Activated CD8-positive, alpha-beta T cell treated with anti-CD3 and anti-CD28 coated beads for 36 hours (primary cell): Measurements from ENCODE around the gene SPINK14. TPM values are rescaled to one million over a fixed set of nuclear protein-coding genes. Genes with fewer than 3 reads are reported as not detected.

Source experiments
- ATAC-seq: fragments of 200-7000 bp; cut with Tn5 transposase; one replicate; pipeline ENCODE4 v1.10.0; 2021; ENCODE audit warnings: mild to moderate bottlenecking, moderate library complexity
- CTCF ChIA-PET: fragments of 350-600 bp; sonication (Branson Sonifier 250); formaldehyde crosslinking; loops from one replicate; lab custom pipeline; 2021; ENCODE audit warnings: antibody characterized with exemption; lab: Charles Lee
- POLR2A ChIA-PET: fragments of 350-600 bp; sonication (Branson Sonifier 250); formaldehyde crosslinking; loops from one replicate; lab custom pipeline; 2021; ENCODE audit warnings: antibody characterized with exemption; lab: Charles Lee
- DNase-seq: peaks from one replicate; pipeline ENCODE4 v3.0.0-alpha.2; 2020
- H3K27ac Mint-ChIP-seq: one replicate; pipeline ENCODE4 v1.8.0; 2021; ENCODE audit warnings: mild to moderate bottlenecking, mixed read lengths
- H3K27me3 Mint-ChIP-seq: one replicate; pipeline ENCODE4 v1.8.0; 2021; ENCODE audit warnings: mixed read lengths
- H3K36me3 Mint-ChIP-seq: one replicate; pipeline ENCODE4 v1.8.0; 2021; ENCODE audit warnings: low read depth, mixed read lengths
- H3K4me1 Mint-ChIP-seq: one replicate; pipeline ENCODE4 v1.8.0; 2021; ENCODE audit warnings: low read depth, mixed read lengths
- H3K4me3 Mint-ChIP-seq: one replicate; pipeline ENCODE4 v1.8.0; 2021; ENCODE audit warnings: mild to moderate bottlenecking, moderate library complexity, mixed read lengths
- H3K9me3 Mint-ChIP-seq: one replicate; pipeline ENCODE4 v1.8.0; 2021; ENCODE audit warnings: mixed read lengths
- intact Hi-C: fragments of 100-400 bp; cut with micrococcal nuclease; formaldehyde crosslinking; loops from one replicate; pipeline ENCODE4 v1.10.0; 2022
- total RNA-seq, 2 experiments: library from RNA; stranded (reverse); gene quantifications; one replicate each; pipeline ENCODE4 v1.2.3, GENCODE V29; 2021
- TF ChIP-seq, protein P1 (sequence below): fragments of 200-600 bp; IDR thresholded peaks from one replicate; pipeline ENCODE4 v1.8.0; 2022; ENCODE audit warnings: antibody characterized with exemption, mild to moderate bottlenecking

The SPINK14 gene
- total RNA-seq, 2 experiments from 2014 or later: not detected

DNA sequence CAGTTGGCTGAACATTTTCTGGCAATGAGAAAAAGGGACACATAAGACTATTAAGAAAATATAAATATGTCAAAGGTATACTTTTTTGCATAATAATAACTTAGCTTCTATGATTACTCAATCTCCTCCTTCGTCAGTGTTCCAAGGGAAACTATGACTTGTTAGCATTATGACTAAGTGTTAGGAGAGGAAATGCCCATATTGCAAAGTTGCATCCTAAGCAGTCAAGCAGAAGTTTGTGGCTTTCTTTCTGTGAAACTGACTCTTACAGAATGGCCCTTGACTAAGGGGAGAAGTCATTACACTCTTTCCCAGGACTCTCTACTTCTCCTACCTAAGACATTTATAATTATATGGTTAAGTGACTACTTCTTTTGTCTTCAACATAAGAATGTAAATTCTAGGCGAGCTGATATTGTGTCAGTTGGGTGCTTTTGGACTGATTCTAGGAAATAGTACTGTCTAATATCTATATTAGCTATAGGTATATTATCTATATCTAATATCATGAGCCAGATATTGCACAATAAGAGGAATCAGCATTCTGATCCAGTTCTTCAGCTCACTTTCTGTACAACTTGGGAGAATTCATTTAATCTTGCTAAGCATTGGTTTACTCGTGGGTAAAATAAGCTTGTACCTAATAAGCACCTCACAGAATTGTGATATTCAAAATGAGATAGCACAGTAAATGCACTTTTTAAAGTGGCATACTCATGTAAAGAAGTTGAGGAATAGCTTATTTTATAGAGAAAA lies 18.1 kb downstream of the SPINK14 start:
- POLR2A ChIA-PET: no interaction called here
- Mint-ChIP-seq H3K27me3 (peaks cover 21% of the 10 kb centered on the region), H3K9me3 (no peaks in the 10 kb centered on the region), H3K4me3 (no peak overlapping the region), H3K4me1 (peaks cover 9% of the 10 kb centered on the region), H3K36me3 (no peaks in the 10 kb centered on the region), H3K27ac (no peak overlapping the region)
- ATAC-seq: peak; percentile 97
- intact Hi-C loops: no loop called here
- DNase-seq: peak; percentile 2
- TF ChIP-seq, protein P1, sequence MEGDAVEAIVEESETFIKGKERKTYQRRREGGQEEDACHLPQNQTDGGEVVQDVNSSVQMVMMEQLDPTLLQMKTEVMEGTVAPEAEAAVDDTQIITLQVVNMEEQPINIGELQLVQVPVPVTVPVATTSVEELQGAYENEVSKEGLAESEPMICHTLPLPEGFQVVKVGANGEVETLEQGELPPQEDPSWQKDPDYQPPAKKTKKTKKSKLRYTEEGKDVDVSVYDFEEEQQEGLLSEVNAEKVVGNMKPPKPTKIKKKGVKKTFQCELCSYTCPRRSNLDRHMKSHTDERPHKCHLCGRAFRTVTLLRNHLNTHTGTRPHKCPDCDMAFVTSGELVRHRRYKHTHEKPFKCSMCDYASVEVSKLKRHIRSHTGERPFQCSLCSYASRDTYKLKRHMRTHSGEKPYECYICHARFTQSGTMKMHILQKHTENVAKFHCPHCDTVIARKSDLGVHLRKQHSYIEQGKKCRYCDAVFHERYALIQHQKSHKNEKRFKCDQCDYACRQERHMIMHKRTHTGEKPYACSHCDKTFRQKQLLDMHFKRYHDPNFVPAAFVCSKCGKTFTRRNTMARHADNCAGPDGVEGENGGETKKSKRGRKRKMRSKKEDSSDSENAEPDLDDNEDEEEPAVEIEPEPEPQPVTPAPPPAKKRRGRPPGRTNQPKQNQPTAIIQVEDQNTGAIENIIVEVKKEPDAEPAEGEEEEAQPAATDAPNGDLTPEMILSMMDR: no peak
- CTCF ChIA-PET: interaction anchor here (1.3 kb wide), 1 partner anchor 544 kb away, joined by 10 read pairs; no protein-coding TSS in a partner anchor

DNA sequence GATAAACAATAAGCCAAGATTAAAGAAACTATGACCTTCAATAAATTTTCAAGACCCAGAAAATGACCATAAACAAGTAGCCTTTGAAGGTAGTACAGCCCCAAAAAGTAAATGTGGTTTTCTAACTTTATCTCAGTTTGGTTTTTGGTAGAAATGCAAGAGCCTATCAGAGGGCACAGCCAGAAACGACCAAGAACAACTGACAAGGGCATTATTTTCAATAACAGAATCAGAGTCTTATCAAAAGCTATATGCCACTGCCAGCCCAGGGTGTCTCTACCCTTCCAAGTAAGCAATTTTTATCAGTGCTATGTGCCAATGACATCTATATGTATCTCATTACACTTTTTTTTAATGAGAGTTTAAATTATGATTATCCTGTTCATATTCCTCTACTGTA lies 22.7 kb downstream of the SPINK14 start:
- no peak overlapping the region for H3K27ac Mint-ChIP-seq
- no peak overlapping the region for H3K4me3 Mint-ChIP-seq
- peaks cover 15% of the 10 kb centered on the region for H3K27me3 Mint-ChIP-seq
- H3K36me3 Mint-ChIP-seq: no peaks in the 10 kb centered on the region
- DNase-seq (no peak), ATAC-seq (no peak)
- CTCF ChIA-PET: interaction anchor here (1.5 kb wide), 1 partner anchor 184 kb away, joined by 3 read pairs; no protein-coding TSS in a partner anchor
- no peaks in the 10 kb centered on the region for H3K9me3 Mint-ChIP-seq
- POLR2A ChIA-PET: no interaction called here
- H3K4me1 Mint-ChIP-seq: peaks cover 6% of the 10 kb centered on the region
- TF ChIP-seq, protein P1: no peak
- intact Hi-C loops: no loop called here

DNA sequence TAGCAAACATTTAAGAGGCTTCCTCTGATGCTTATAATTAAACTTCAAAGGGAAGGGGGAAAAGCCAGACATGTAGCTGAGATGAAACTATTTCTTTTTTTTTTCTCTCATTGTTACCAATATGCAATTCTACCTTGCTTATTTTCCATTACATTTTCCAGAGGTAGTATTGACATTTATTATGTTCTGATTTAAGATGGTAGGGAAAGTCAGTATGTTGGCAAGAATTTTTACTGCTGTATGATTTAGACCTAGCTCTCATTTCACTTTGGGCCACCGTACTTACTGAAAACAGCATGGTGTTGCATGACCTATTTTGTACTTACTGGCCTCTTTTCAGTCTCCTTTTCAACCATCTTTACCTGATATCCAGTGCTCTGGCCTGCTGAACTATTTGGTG lies 24.9 kb downstream of the SPINK14 start:
- Mint-ChIP-seq H3K36me3 (no peaks in the 10 kb centered on the region), H3K27ac (no peak overlapping the region), H3K27me3 (peaks cover 11% of the 10 kb centered on the region), H3K9me3 (no peaks in the 10 kb centered on the region), H3K4me1 (no peaks in the 10 kb centered on the region), H3K4me3 (no peak overlapping the region)
- POLR2A ChIA-PET: no interaction called here
- DNase-seq (no peak), ATAC-seq (no peak)
- TF ChIP-seq, protein P1: no peak
- intact Hi-C loops: no loop called here
- CTCF ChIA-PET: interaction anchor here (1.3 kb wide), 1 partner anchor 14 kb away, joined by 4 read pairs; no protein-coding TSS in a partner anchor

DNA sequence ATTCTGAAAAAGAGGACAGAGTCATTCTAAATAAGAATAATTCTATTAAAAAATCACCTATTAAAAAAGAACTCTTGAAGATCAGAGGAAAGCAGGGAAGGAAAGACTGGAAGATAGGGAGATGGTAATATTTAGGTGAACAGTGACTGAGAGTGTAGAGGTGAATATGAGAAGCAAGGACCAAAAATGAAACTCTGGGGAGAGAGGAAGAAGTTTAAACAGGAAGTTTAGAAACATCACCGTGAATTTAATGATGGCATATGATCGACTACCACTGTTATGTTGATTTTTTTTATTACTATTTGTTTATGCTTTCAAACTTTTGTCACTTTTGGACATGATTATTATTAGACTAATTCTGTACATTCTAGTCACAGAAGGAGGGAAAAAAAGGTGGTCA lies 32.8 kb downstream of the SPINK14 start:
- Mint-ChIP-seq H3K36me3 (no peaks in the 10 kb centered on the region), H3K27me3 (peaks cover 11% of the 10 kb centered on the region), H3K9me3 (no peaks in the 10 kb centered on the region), H3K4me3 (no peak overlapping the region), H3K27ac (no peak overlapping the region), H3K4me1 (no peaks in the 10 kb centered on the region)
- TF ChIP-seq, protein P1: no peak
- ChIA-PET POLR2A (no interaction called here), CTCF (no interaction called here)
- ATAC-seq (no peak), DNase-seq (no peak)
- intact Hi-C loops: no loop called here

DNA sequence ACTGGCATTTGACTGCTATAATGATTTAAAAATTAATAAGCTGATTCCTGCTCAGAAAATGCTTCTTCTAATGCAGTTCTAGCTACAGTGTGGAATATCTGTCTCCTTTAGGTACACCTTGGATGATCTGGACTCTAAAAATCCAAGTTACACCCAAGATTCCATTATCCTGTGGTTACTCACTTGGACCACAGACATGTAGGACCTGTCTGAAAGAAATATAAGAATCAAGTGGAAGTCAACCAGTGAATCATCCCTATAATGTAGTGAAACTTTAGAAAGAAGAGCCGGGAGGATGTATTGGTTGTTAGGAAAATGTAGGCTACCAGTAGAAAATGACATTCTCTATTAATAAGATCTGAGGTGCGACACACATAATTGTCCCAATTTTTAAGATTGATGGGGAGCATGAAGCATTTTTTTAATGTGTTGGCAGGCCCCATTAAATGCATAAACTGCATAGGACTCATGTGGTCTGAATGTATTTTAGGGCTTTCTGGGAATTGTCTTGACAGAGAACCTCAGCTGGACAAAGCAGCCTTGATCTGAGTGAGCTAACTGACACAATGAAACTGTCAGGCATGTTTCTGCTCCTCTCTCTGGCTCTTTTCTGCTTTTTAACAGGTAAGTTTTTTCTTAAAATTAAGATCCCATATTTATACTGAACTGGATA lies 34.3 kb downstream of the SPINK14 start, which contains the start of gene SPINK6:
Gene SPINK6, plus strand, starts transcription at position 512 of the 673 bp plus-strand sequence. Its CDS starts 55 bp downstream, at position 567.
- ChIA-PET POLR2A (no interaction called here), CTCF (no interaction called here)
- Mint-ChIP-seq H3K4me1 (no peaks in the 10 kb centered on the region), H3K27ac (no peak within 1 kb of the TSS), H3K9me3 (no peaks in the 10 kb centered on the region), H3K4me3 (no peak within 1 kb of the TSS), H3K36me3 (no peaks in the 10 kb centered on the region), H3K27me3 (peaks cover 13% of the 10 kb centered on the region)
- TF ChIP-seq, protein P1: no peak
- no peak for ATAC-seq
- intact Hi-C loops: no loop called here
- no peak for DNase-seq
